Gastroesophageal sphincter (tissue), 4 donors: Measurements from ENCODE around the gene TMEM272. TPM values are rescaled to one million over a fixed set of nuclear protein-coding genes. Genes with fewer than 3 reads are reported as not detected.
A peak's percentile ranks its signal among the peaks of the same experiment; 100 is the strongest.

Experiments used
- ATAC-seq: fragments of 150-250 bp; one replicate; pipeline ENCODE4 v1.9.1; 2016; ENCODE audit warnings: mild to moderate bottlenecking, moderate library complexity
- H3K27ac ChIP-seq, 4 donors: fragments of 200-600 bp; sonication (generic) in 3 of 4; 1 replicate in 3 of 4; 2 replicates in 1 of 4; pipeline ENCODE4 v1.5.1; 2016 to 2019
- H3K27me3 ChIP-seq: fragments of 200-600 bp; sonication (generic); one replicate; pipeline ENCODE4 v1.5.1; 2019
- H3K36me3 ChIP-seq, 2 donors: fragments of 200-600 bp; sonication (generic); one replicate each; pipeline ENCODE4 v1.5.1; 2019; ENCODE audit warnings: control low read depth in 1 of 2
- H3K4me1 ChIP-seq, 3 donors: fragments of 200-600 bp; sonication (generic); 1 replicate in 2 of 3; 2 replicates in 1 of 3; pipeline ENCODE4 v1.5.1; 2016 to 2019; ENCODE audit warnings: control low read depth in 2 of 3
- H3K4me3 ChIP-seq, 2 donors: fragments of 200-600 bp; sonication (generic); one replicate each; pipeline ENCODE4 v1.5.1; 2019; ENCODE audit warnings: mild to moderate bottlenecking in 1 of 2, moderate library complexity in 1 of 2
- H3K9me3 ChIP-seq, 3 donors: fragments of 200-600 bp; sonication (generic); one replicate each; pipeline ENCODE4 v1.5.1; 2017 to 2019; ENCODE audit warnings: control low read depth in 2 of 3
- CTCF ChIP-seq, 4 experiments: fragments of 200-600 bp in 2 of 4; fragments of 450-650 bp in 2 of 4; sonication (generic) in 1 of 4; IDR thresholded peaks; one replicate each; pipeline ENCODE4 v1.5.1; 2017 to 2019; ENCODE audit warnings: antibody characterized with exemption in 4 of 4, mild to moderate bottlenecking in 2 of 4, moderate library complexity in 2 of 4
- EP300 ChIP-seq: sonication (generic); formaldehyde crosslinking; IDR thresholded peaks from one replicate; pipeline ENCODE4 v1.6.1; 2017; ENCODE audit warnings: antibody characterized with exemption, mild to moderate bottlenecking
- POLR2A ChIP-seq, 2 donors: fragments of 450-650 bp; IDR thresholded peaks; one replicate each; pipeline ENCODE4 v1.6.1; 2017; ENCODE audit warnings: antibody characterized with exemption in 2 of 2, mild to moderate bottlenecking in 2 of 2, moderate library complexity in 1 of 2
- POLR2AphosphoS5 ChIP-seq: sonication (generic); formaldehyde crosslinking; IDR thresholded peaks from one replicate; pipeline ENCODE4 v1.6.1; 2017; ENCODE audit warnings: antibody characterized with exemption
- WGBS, 2 donors: methylation state at CpG; one replicate each; pipeline ENCODE4 v1.1.5; 2018; ENCODE audit warnings: low coverage in 1 of 2; 5-methylcytosine and 5-hydroxymethylcytosine counted together
- total RNA-seq, 4 donors: library from RNA; depleted of rRNA; stranded (reverse); fragments of >200 nt; gene quantifications; one replicate each; pipeline ENCODE4 v1.1.0, GENCODE V29; 2016

The TMEM272 gene
- total RNA-seq, 4 donors from 2014 or later, result 0.13 to 0.15 TPM; not detected in 2

- 39 to 40% methylated on average over 5 to 8 of the region's 31 CpGs for WGBS, 2 donors
- Histone ChIP-seq H3K4me1 (peaks cover 2 to 64% (median 27%) of the 10 kb centered on the region in 3 donors), H3K9me3 (no peaks in the 10 kb centered on the region), H3K36me3 (no peaks in the 10 kb centered on the region), H3K4me3 (peak overlapping the region; percentile 81 to 87), H3K27me3 (no peaks in the 10 kb centered on the region), H3K27ac (peak overlapping the region; percentile 97 to 100 (median 98))
- TF ChIP-seq EP300 (no peak), POLR2A (IDR thresholded peaks at IDR 0.05) (no peak), CTCF (IDR thresholded peaks at IDR 0.05) (peak in 1 of 4 experiments; percentile 19), POLR2AphosphoS5 (peak; percentile 38)
- no peak for ATAC-seq
These were observed 40.4 kb downstream of the TMEM272 start for GRCh38 chr13:51804295-51805172.

- Histone ChIP-seq H3K27ac (peak within 1 kb of the TSS; percentile 97 to 100 (median 98)), H3K4me3 (peak within 1 kb of the TSS; percentile 81 to 87), H3K27me3 (no peaks in the 10 kb centered on the region), H3K36me3 (peaks cover 0 to 6% of the 10 kb centered on the region in 2 donors), H3K9me3 (no peaks in the 10 kb centered on the region), H3K4me1 (peaks cover 2 to 64% (median 27%) of the 10 kb centered on the region in 3 donors)
- no CpG with 5 or more reads among the region's 91 CpGs for WGBS, 2 donors
- peak; percentile 93 for ATAC-seq
- TF ChIP-seq POLR2AphosphoS5, result peak; percentile 77
- peak in 1 of 4 experiments; percentile 11 for TF ChIP-seq CTCF (IDR thresholded peaks at IDR 0.05)
- TF ChIP-seq EP300, result no peak
- TF ChIP-seq POLR2A (IDR thresholded peaks at IDR 0.05), result peak; percentile 95 to 97
These were observed 41.3 kb downstream of the TMEM272 start, which contains the start of gene DHRS12 for GRCh38 chr13:51803422-51804294. Gene DHRS12, minus strand, starts transcription at chr13:51804163. Its CDS starts 4,504 bp downstream, at chr13:51799659.

- TF ChIP-seq CTCF (IDR thresholded peaks at IDR 0.05), result no peak
- TF ChIP-seq POLR2AphosphoS5, result no peak
- no peak for TF ChIP-seq EP300
- no peak for TF ChIP-seq POLR2A (IDR thresholded peaks at IDR 0.05)
- Histone ChIP-seq H3K36me3 (peaks cover 0 to 14% of the 10 kb centered on the region in 2 donors), H3K27me3 (no peaks in the 10 kb centered on the region), H3K4me3 (peak overlapping the region; percentile 81 to 87), H3K4me1 (peaks cover 2 to 64% (median 27%) of the 10 kb centered on the region in 3 donors), H3K9me3 (no peaks in the 10 kb centered on the region), H3K27ac (peak overlapping the region; percentile 97 to 100 (median 98))
- no peak for ATAC-seq
- WGBS, 2 donors, result 46 to 80% methylated on average over 3 of the region's 9 CpGs
These were observed 42.2 kb downstream of the TMEM272 start for GRCh38 chr13:51802631-51803418.

GRCh38 chr13:51801631-51802099, 43.3 kb downstream of the TMEM272 start:
- H3K4me3 ChIP-seq, result no peak overlapping the region

More at GRCh38 chr13:51801631-51802099, 43.3 kb downstream of the TMEM272 start:
- Histone ChIP-seq H3K9me3 (no peaks in the 10 kb centered on the region), H3K36me3 (peaks cover 0 to 25% of the 10 kb centered on the region in 2 donors), H3K27ac (peak overlapping the region; percentile 97 to 100 (median 98)), H3K4me1 (peaks cover 2 to 64% (median 27%) of the 10 kb centered on the region in 3 donors), H3K27me3 (no peaks in the 10 kb centered on the region)
- 40 to 73% methylated on average over 2 to 3 of the region's 7 CpGs for WGBS, 2 donors
- ATAC-seq, result no peak
- no peak for TF ChIP-seq CTCF (IDR thresholded peaks at IDR 0.05)
- peak; percentile 32 for TF ChIP-seq POLR2AphosphoS5
